Measurements from ENCODE around the gene DHX34. TPM values are rescaled to one million over a fixed set of nuclear protein-coding genes. Genes with fewer than 3 reads are reported as not detected.
A peak's percentile ranks its signal among the peaks of the same experiment; 100 is the strongest.

The DHX34 gene
- total RNA-seq, 2 donors from 2014 or later, result 5.1 to 8.2 TPM

DNA sequence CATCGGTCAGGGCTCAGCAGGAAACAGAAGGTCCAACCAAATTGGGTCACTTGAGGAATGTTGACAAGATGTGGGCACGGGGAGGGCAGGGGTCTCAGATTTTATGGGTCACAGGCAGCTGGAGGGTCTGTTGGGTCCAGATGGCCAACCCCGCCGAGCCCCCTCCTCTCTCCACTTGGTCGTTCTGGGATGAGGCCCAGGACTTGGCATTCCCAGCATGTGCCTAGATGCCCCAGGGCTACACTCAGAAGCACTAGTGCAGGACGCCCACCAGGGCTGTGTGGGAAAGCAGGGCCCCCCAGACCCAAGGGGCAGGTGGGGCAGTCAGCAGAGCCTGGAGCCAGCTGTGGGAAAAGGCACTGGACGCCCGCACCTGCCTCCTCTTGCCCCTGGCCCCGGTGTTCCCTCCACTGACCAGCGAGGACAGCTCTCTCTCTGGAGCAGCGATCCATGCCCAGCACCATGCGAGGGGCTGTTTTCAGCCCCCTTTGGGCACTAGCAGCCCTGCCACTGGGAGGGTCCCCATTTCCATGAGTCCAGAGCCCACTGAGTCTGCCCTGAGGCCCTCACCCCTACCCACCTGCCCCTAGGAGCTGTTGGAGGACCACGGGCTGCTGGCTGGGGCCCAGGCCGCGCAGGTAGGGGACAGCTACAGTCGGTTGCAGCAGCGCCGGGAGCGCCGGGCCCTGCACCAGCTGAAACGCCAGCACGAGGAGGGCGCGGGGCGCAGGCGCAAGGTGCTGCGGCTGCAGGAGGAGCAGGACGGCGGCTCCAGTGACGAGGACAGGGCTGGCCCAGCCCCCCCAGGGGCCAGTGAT lies 26.0 kb downstream of the DHX34 start:
- DNase-seq (ENCODE audit: low spot score), result no peak
- H3K36me3 ChIP-seq, result peaks cover 79% of the 10 kb centered on the region
- H3K27ac ChIP-seq, result no peak overlapping the region
- H3K4me3 ChIP-seq, result no peak overlapping the region
- peaks cover 0 to 7% of the 10 kb centered on the region in 2 donors for H3K4me1 ChIP-seq
- no peaks in the 10 kb centered on the region for H3K27me3 ChIP-seq
- TF ChIP-seq, protein P1, sequence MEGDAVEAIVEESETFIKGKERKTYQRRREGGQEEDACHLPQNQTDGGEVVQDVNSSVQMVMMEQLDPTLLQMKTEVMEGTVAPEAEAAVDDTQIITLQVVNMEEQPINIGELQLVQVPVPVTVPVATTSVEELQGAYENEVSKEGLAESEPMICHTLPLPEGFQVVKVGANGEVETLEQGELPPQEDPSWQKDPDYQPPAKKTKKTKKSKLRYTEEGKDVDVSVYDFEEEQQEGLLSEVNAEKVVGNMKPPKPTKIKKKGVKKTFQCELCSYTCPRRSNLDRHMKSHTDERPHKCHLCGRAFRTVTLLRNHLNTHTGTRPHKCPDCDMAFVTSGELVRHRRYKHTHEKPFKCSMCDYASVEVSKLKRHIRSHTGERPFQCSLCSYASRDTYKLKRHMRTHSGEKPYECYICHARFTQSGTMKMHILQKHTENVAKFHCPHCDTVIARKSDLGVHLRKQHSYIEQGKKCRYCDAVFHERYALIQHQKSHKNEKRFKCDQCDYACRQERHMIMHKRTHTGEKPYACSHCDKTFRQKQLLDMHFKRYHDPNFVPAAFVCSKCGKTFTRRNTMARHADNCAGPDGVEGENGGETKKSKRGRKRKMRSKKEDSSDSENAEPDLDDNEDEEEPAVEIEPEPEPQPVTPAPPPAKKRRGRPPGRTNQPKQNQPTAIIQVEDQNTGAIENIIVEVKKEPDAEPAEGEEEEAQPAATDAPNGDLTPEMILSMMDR (IDR thresholded peaks at IDR 0.05), result no peak
- no peaks in the 10 kb centered on the region for H3K9me3 ChIP-seq

DNA sequence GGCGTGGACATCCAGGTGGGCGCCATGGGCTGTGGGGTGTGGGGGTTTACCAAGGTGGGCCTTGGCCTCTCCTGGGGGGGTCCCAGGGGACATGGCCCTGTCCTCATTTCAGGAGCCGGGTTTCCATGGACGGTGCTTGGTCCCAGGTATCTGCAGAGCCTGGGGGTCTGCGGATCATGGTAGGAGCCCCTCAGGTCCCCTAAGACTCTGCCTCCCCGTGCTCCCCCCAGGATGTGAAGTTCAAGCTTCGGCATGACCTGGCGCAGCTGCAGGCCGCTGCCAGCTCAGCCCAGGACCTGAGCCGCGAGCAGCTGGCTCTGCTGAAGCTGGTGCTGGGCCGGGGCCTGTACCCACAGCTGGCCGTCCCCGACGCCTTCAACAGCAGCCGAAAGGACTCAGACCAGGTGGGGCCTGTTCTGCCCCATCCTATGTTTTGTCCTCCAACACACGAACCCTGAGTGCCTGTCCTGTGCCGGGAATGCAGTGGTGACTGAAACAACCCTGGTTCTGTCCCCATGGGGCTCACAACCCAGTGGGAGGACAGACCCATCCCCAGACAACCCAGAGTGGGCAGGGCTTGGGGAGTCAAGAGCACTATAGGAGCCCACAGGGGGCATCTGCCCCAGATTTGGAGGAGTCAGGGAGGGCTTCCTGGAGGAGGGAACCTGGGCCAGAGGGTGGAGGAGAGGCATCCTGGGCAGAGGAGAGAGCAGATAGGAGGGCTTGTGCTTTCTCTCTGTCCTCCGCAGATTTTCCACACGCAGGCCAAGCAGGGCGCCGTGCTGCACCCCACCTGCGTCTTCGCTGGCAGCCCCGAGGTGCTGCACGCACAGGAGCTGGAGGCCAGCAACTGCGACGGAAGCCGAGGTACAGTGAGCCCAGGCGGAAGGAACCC lies 26.8 kb downstream of the DHX34 start:
- no peaks in the 10 kb centered on the region for H3K27me3 ChIP-seq
- peak overlapping the region in 1 of 2 donors; percentile 85 for H3K27ac ChIP-seq
- no peak for DNase-seq (ENCODE audit: low spot score)
- peaks cover 81% of the 10 kb centered on the region for H3K36me3 ChIP-seq
- H3K4me3 ChIP-seq, result no peak overlapping the region
- peaks cover 0 to 7% of the 10 kb centered on the region in 2 donors for H3K4me1 ChIP-seq
- H3K9me3 ChIP-seq, result no peaks in the 10 kb centered on the region
- TF ChIP-seq, protein P1 (IDR thresholded peaks at IDR 0.05), result no peak

DNA sequence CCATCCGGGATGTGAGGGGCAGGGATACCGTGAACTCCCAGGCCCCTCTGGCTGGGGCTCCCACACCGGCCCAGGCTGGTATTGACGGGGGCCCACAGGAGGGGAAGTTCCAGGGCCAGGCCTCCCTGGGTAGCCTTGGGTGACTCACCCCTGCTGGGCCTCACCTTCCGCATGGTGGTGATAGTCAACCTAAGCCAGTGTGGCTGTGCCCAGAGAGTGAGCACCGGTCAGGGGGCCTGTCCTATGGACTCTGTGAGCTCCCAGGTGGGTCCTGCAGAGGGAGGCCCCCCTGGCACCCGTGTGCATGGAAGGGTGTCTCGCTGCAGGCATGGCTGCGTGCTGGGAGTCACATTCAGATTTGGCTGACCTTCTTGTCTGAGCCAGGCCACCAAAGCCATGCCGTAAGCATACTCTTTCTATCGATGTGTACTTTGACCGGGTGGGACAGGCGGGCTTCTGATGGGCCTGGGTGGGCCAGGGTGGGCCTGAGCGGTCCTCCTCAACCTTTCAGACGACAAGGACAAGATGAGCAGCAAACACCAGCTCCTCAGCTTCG lies 27.6 kb downstream of the DHX34 start:
- no peak overlapping the region for H3K4me3 ChIP-seq
- peak overlapping the region; percentile 80 to 85 for H3K27ac ChIP-seq
- peaks cover 81% of the 10 kb centered on the region for H3K36me3 ChIP-seq

GRCh38 chr19:47377208-47377701 lies 28.1 kb downstream of the DHX34 start:
- Histone ChIP-seq H3K9me3 (no peaks in the 10 kb centered on the region), H3K27me3 (no peaks in the 10 kb centered on the region), H3K4me1 (peaks cover 0 to 7% of the 10 kb centered on the region in 2 donors), H3K4me3 (no peak overlapping the region), H3K27ac (peak overlapping the region; percentile 80 to 85), H3K36me3 (peaks cover 81% of the 10 kb centered on the region)
- no peak for DNase-seq (ENCODE audit: low spot score)
- TF ChIP-seq, protein P1 (IDR thresholded peaks at IDR 0.05), result no peak

More for the DNA sequence above, 27.6 kb downstream of the DHX34 start:
- Histone ChIP-seq H3K9me3 (no peaks in the 10 kb centered on the region), H3K4me1 (peaks cover 0 to 7% of the 10 kb centered on the region in 2 donors), H3K27me3 (no peaks in the 10 kb centered on the region)
- DNase-seq (ENCODE audit: low spot score), result no peak
- TF ChIP-seq, protein P1 (IDR thresholded peaks at IDR 0.05), result no peak

DNA sequence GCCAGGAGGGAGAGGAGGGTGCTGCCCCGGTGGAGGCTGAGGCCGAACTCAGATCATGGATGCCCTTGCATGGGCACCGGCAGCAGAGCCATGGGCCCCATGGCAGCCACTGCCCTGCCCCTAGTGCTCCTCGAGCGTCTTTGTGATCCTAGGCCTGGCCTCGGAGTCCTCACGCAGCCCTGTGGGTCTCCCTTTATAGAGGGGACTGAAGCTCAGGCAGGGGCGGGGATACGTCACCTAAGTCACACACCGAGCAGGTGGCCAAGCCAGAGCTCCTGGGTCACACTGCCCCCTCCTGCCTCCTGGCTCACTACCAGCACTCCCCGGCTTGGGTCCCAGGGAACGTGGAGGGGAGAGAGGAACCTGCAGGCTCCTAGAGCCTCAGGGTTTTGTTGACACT lies 28.7 kb downstream of the DHX34 start:
- H3K4me1 ChIP-seq, result peaks cover 0 to 7% of the 10 kb centered on the region in 2 donors
- no peaks in the 10 kb centered on the region for H3K27me3 ChIP-seq
- DNase-seq (ENCODE audit: low spot score), result no peak
- H3K36me3 ChIP-seq, result peaks cover 78% of the 10 kb centered on the region
- no peak overlapping the region for H3K4me3 ChIP-seq
- peak overlapping the region; percentile 80 to 85 for H3K27ac ChIP-seq
- TF ChIP-seq, protein P1 (IDR thresholded peaks at IDR 0.05), result no peak
- no peaks in the 10 kb centered on the region for H3K9me3 ChIP-seq

All from right atrium auricular region (tissue), 2 donors.